WTC11 (cell line): ENCODE results near the gene COL6A3. TPM values are rescaled to one million over a fixed set of nuclear protein-coding genes. Genes with fewer than 3 reads are reported as not detected.

Source experiments
- ATAC-seq: fragments of 200-7000 bp; cut with Tn5 transposase; 2 replicates; pipeline ENCODE4 v1.10.0; 2021; ENCODE audit warnings: mild to moderate bottlenecking, moderate library complexity
- CTCF ChIA-PET: fragments of 300-600 bp; sonication (Branson Sonifier 250); formaldehyde crosslinking; loops from one replicate; lab custom pipeline; 2021; ENCODE audit warnings: antibody characterized with exemption; lab: Charles Lee
- POLR2A ChIA-PET: fragments of 350-600 bp; sonication (Branson Sonifier 250); formaldehyde crosslinking; loops from one replicate; lab custom pipeline; 2021; ENCODE audit warnings: antibody characterized with exemption; lab: Charles Lee
- DNase-seq: peaks from one replicate; pipeline ENCODE4 v3.0.0; 2021; ENCODE audit warnings: low spot score
- H3K27ac Mint-ChIP-seq: 2 replicates; pipeline ENCODE4 v1.8.0; 2021; ENCODE audit warnings: mixed read lengths
- H3K27me3 Mint-ChIP-seq: 2 replicates; pipeline ENCODE4 v1.8.0; 2021; ENCODE audit warnings: low read depth, mild to moderate bottlenecking, moderate library complexity, mixed read lengths
- H3K36me3 Mint-ChIP-seq: 2 replicates; pipeline ENCODE4 v1.8.0; 2021; ENCODE audit warnings: mixed read lengths
- H3K4me1 Mint-ChIP-seq: 2 replicates; pipeline ENCODE4 v1.8.0; 2022; ENCODE audit warnings: mixed read lengths
- H3K4me3 Mint-ChIP-seq: 2 replicates; pipeline ENCODE4 v1.8.0; 2021; ENCODE audit warnings: mild to moderate bottlenecking, moderate library complexity, mixed read lengths
- H3K9me3 Mint-ChIP-seq: 2 replicates; pipeline ENCODE4 v1.8.0; 2021; ENCODE audit warnings: mixed read lengths
- AFF4 ChIP-seq: sonication (generic); formaldehyde crosslinking; IDR thresholded peaks from 2 replicates; pipeline ENCODE4 v1.8.1; 2023; ENCODE audit warnings: mild to moderate bottlenecking, missing genetic modification reagents, borderline replicate concordance
- ETV6 ChIP-seq: sonication (generic); formaldehyde crosslinking; IDR thresholded peaks from 2 replicates; pipeline ENCODE4 v1.8.1; 2022; ENCODE audit warnings: mild to moderate bottlenecking, missing genetic modification reagents
- FOXK1 ChIP-seq: sonication (generic); formaldehyde crosslinking; IDR thresholded peaks from 2 replicates; pipeline ENCODE4 v1.8.0; 2022; ENCODE audit warnings: mild to moderate bottlenecking, moderate library complexity, missing genetic modification reagents
- FOXP1 ChIP-seq: sonication (generic); formaldehyde crosslinking; IDR thresholded peaks from 2 replicates; pipeline ENCODE4 v1.8.0; 2022; ENCODE audit warnings: missing genetic modification reagents, mild to moderate bottlenecking, moderate library complexity, borderline replicate concordance
- JUN ChIP-seq: sonication (generic); formaldehyde crosslinking; IDR thresholded peaks from 2 replicates; pipeline ENCODE4 v1.8.0; 2023; ENCODE audit warnings: mild to moderate bottlenecking, missing genetic modification reagents
- NFATC4 ChIP-seq: fragments of 250-450 bp; sonication (Bioruptor Pico); IDR thresholded peaks from 2 replicates; pipeline ENCODE4 v1.9.0; 2021; ENCODE audit warnings: mild to moderate bottlenecking
- OVOL2 ChIP-seq: fragments of 250-450 bp; sonication (Bioruptor Pico); IDR thresholded peaks from 2 replicates; pipeline ENCODE4 v1.9.0; 2021; ENCODE audit warnings: mild to moderate bottlenecking, borderline replicate concordance
- TEAD1 ChIP-seq: sonication (generic); formaldehyde crosslinking; IDR thresholded peaks from 2 replicates; pipeline ENCODE4 v1.8.0; 2022; ENCODE audit warnings: mild to moderate bottlenecking, missing genetic modification reagents
- ZNF138 ChIP-seq: sonication (generic); formaldehyde crosslinking; conservative IDR thresholded peaks from 2 replicates; pipeline ENCODE4 v1.8.1; 2022; ENCODE audit warnings: mild to moderate bottlenecking, moderate library complexity, missing genetic modification reagents
- ZNF263 ChIP-seq: sonication (generic); formaldehyde crosslinking; IDR thresholded peaks from 2 replicates; pipeline ENCODE4 v1.8.1; 2022; ENCODE audit warnings: low read depth, mild to moderate bottlenecking, moderate library complexity, missing genetic modification reagents
- ZNF317 ChIP-seq: sonication (generic); formaldehyde crosslinking; IDR thresholded peaks from 2 replicates; pipeline ENCODE4 v1.8.1; 2023; ENCODE audit warnings: low read depth, mild to moderate bottlenecking, moderate library complexity, missing genetic modification reagents, borderline replicate concordance
- ZNF512 ChIP-seq: sonication (generic); formaldehyde crosslinking; IDR thresholded peaks from 2 replicates; pipeline ENCODE4 v1.8.1; 2022; ENCODE audit warnings: missing genetic modification reagents, borderline replicate concordance
- ZNF671 ChIP-seq: fragments of 250-450 bp; sonication (Bioruptor Pico); IDR thresholded peaks from 2 replicates; pipeline ENCODE4 v1.8.0; 2021; ENCODE audit warnings: mild to moderate bottlenecking
- ZSCAN18 ChIP-seq: fragments of 250-450 bp; sonication (Bioruptor Pico); IDR thresholded peaks from 2 replicates; pipeline ENCODE4 v2.1.2; 2022; ENCODE audit warnings: mild to moderate bottlenecking, moderate library complexity
- total RNA-seq: library from RNA; stranded (reverse); gene quantifications from 3 replicates; pipeline ENCODE4 v1.2.3, GENCODE V29; 2021
- TF ChIP-seq, protein P1 (sequence below): sonication (generic); formaldehyde crosslinking; IDR thresholded peaks from 2 replicates; pipeline ENCODE4 v1.8.0; 2023; ENCODE audit warnings: missing genetic modification reagents, mild to moderate bottlenecking, borderline replicate concordance
- TF ChIP-seq, protein P2 (sequence below): sonication (generic); formaldehyde crosslinking; conservative IDR thresholded peaks from 2 replicates; pipeline ENCODE4 v1.8.1; 2022; ENCODE audit warnings: mild to moderate bottlenecking, missing genetic modification reagents

The COL6A3 gene
- total RNA-seq, 1 experiment from 2014 or later, result 2.6 TPM

- TF ChIP-seq, protein P1, sequence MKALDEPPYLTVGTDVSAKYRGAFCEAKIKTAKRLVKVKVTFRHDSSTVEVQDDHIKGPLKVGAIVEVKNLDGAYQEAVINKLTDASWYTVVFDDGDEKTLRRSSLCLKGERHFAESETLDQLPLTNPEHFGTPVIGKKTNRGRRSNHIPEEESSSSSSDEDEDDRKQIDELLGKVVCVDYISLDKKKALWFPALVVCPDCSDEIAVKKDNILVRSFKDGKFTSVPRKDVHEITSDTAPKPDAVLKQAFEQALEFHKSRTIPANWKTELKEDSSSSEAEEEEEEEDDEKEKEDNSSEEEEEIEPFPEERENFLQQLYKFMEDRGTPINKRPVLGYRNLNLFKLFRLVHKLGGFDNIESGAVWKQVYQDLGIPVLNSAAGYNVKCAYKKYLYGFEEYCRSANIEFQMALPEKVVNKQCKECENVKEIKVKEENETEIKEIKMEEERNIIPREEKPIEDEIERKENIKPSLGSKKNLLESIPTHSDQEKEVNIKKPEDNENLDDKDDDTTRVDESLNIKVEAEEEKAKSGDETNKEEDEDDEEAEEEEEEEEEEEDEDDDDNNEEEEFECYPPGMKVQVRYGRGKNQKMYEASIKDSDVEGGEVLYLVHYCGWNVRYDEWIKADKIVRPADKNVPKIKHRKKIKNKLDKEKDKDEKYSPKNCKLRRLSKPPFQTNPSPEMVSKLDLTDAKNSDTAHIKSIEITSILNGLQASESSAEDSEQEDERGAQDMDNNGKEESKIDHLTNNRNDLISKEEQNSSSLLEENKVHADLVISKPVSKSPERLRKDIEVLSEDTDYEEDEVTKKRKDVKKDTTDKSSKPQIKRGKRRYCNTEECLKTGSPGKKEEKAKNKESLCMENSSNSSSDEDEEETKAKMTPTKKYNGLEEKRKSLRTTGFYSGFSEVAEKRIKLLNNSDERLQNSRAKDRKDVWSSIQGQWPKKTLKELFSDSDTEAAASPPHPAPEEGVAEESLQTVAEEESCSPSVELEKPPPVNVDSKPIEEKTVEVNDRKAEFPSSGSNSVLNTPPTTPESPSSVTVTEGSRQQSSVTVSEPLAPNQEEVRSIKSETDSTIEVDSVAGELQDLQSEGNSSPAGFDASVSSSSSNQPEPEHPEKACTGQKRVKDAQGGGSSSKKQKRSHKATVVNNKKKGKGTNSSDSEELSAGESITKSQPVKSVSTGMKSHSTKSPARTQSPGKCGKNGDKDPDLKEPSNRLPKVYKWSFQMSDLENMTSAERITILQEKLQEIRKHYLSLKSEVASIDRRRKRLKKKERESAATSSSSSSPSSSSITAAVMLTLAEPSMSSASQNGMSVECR (CRISPR knock-in tag), result no peak
- no peak for TF ChIP-seq ZNF671 (CRISPR knock-in tag)
Observed at GRCh38 chr2:237445611-237446337, 31.8 kb upstream of the COL6A3 start (continued).

DNA sequence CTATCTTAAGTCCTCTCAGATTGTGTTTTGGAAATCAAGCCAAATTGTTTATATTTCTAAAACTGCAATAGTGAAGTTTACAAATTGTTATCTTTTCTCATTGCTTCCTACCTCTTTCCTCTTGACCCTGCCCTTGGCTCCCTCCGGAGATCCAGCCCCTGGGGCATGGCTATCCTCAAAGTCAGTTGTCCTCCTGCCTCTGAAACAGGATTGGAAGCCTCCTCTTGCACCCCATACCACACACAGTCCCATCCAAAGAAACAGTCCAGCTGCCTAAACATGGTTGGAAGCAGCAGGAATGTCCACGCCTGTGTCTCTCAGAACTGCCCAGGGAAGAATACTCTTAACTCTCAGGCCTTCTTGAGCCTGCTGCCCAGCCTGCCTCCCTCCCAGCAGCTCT, 30.1 kb upstream of the COL6A3 start:
- Mint-ChIP-seq H3K27ac (no peak overlapping the region), H3K9me3 (peaks cover 7% of the 10 kb centered on the region), H3K4me1 (0 out of 2 replicates have a peak, but pooled peaks cover under 1% of the 10 kb centered on the region), H3K36me3 (peaks cover 5% of the 10 kb centered on the region), H3K4me3 (no peak overlapping the region), H3K27me3 (peaks cover 9% of the 10 kb centered on the region)
- TF ChIP-seq ZNF263 (CRISPR knock-in tag) (no peak), ZNF512 (CRISPR knock-in tag) (no peak), FOXK1 (CRISPR knock-in tag) (no peak), TEAD1 (CRISPR knock-in tag) (no peak), FOXP1 (CRISPR knock-in tag) (no peak), OVOL2 (CRISPR knock-in tag) (no peak), ZNF317 (CRISPR knock-in tag) (no peak), JUN (CRISPR knock-in tag) (no peak), ZSCAN18 (CRISPR knock-in tag) (no peak), AFF4 (no peak), NFATC4 (no peak), ETV6 (CRISPR knock-in tag) (no peak), ZNF138 (CRISPR knock-in tag) (no peak)
- TF ChIP-seq, protein P2, sequence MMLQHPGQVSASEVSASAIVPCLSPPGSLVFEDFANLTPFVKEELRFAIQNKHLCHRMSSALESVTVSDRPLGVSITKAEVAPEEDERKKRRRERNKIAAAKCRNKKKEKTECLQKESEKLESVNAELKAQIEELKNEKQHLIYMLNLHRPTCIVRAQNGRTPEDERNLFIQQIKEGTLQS, result no peak
- ChIA-PET CTCF (interaction anchor here (1.6 to 4.0 kb wide), 2 partner anchors 22 to 27 kb away, joined by 4 to 22 read pairs; no protein-coding TSS in a partner anchor), POLR2A (no interaction called here)
- DNase-seq (no peak), ATAC-seq (no peak)
